PC-3 (cell line): ENCODE measurements around the gene IL1RAP.

Source experiments
- CTCF ChIP-seq: fragments of 300-600 bp; sonication (generic); conservative IDR thresholded peaks from 2 replicates; pipeline ENCODE4 v1.5.1; 2017; ENCODE audit warnings: antibody characterized with exemption, low read depth, mild to moderate bottlenecking, low read length
- EZH2 ChIP-seq: fragments of 300-600 bp; sonication (generic); IDR thresholded peaks from one replicate; pipeline ENCODE4 v1.6.1; 2017; ENCODE audit warnings: antibody characterized with exemption, mild to moderate bottlenecking, low read length; ENCODE audit not compliant: unreplicated experiment

GRCh38 chr3:190546881-190547510 is 33.1 kb downstream of the IL1RAP start:
- TF ChIP-seq EZH2 (no peak), CTCF (no peak)
